GM19463 (cell line): Measurements from ENCODE around the gene SPX.

ENCODE experiments used
- ATAC-seq: cut with Tn5 transposase; IDR thresholded peaks from one replicate; pipeline ENCODE4 v1.9.1; 2021; ENCODE audit warnings: mild to moderate bottlenecking, moderate library complexity; ENCODE audit not compliant: unreplicated experiment

Gene SPX

GRCh38 chr12:21576431-21576830, 50.3 kb downstream of the SPX start:
- no peak for ATAC-seq

DNA sequence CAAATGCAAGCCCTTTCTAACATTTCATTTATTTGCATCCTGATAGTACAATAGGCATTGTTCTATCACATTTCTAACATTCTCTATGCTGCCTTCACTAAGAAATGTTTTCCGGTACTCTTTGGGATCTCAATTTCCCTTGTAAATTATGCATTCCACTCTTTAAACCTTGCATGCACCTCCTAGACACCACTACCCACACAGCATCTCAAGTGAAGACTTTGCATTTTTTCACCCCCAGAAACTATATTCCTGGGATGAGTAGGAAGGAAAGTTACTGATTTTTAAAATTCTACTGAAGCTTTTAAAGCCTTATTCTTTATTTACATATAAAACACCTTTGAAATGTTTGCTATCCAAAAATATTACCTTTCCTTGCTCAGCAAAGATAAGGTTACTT, 51.4 kb downstream of the SPX start:
- ATAC-seq, result no peak

GRCh38 chr12:21580748-21581516, 54.8 kb downstream of the SPX start:
- ATAC-seq, result peak; percentile 48
